GM06990 (cell line): ENCODE data around the gene FBXW5.

Experiments used
- DNase-seq: peaks from one replicate; pipeline ENCODE4 v3.0.0-alpha.2; 2011; ENCODE audit not compliant: insufficient read length; ENCODE audit errors: extremely low read depth
- H3K27me3 ChIP-seq: replicated peaks from 2 replicates; pipeline ENCODE4 v1.6.0; 2011; ENCODE audit warnings: low read length; ENCODE audit not compliant: control insufficient read depth, insufficient read depth
- H3K36me3 ChIP-seq: 2 replicates; pipeline ENCODE4 v1.5.1; 2011; ENCODE audit warnings: low read length; ENCODE audit not compliant: control insufficient read depth, insufficient read depth
- H3K4me3 ChIP-seq: replicated peaks from 2 replicates; pipeline ENCODE4 v1.5.1; 2011; ENCODE audit warnings: low read depth, mild to moderate bottlenecking, control low read depth, low read length
- CTCF ChIP-seq: IDR thresholded peaks from 2 replicates; pipeline ENCODE4 v1.5.1; 2011; ENCODE audit warnings: low read length, control low read depth, mild to moderate bottlenecking, inconsistent platforms; ENCODE audit not compliant: insufficient read depth, poor library complexity, severe bottlenecking

The FBXW5 gene

GRCh38 chr9:136962163-136962562, 17.6 kb upstream of the FBXW5 start:
- no peak for DNase-seq
- TF ChIP-seq CTCF = no peak
- Histone ChIP-seq H3K27me3 (no peaks in the 10 kb centered on the region; the same call in 1 of the 2 replicates), H3K4me3 (no peak overlapping the region), H3K36me3 (no peaks in the 10 kb centered on the region)

GRCh38 chr9:136961279-136962065, 16.9 kb upstream of the FBXW5 start:
- Histone ChIP-seq H3K36me3 (no peaks in the 10 kb centered on the region), H3K4me3 (no peak overlapping the region), H3K27me3 (no peaks in the 10 kb centered on the region; the same call in 1 of the 2 replicates)
- DNase-seq = no peak
- no peak for TF ChIP-seq CTCF

- H3K27me3 ChIP-seq = no peaks in the 10 kb centered on the region; the same call in 1 of the 2 replicates
- no peaks in the 10 kb centered on the region for H3K36me3 ChIP-seq
- no peak overlapping the region for H3K4me3 ChIP-seq
- no peak for TF ChIP-seq CTCF
- DNase-seq = no peak
These were observed 16.4 kb upstream of the FBXW5 start for GRCh38 chr9:136960938-136961275.

GRCh38 chr9:136960212-136960937, 15.8 kb upstream of the FBXW5 start:
- H3K36me3 ChIP-seq = no peaks in the 10 kb centered on the region
- H3K27me3 ChIP-seq = no peaks in the 10 kb centered on the region; the same call in 1 of the 2 replicates
- H3K4me3 ChIP-seq = no peak overlapping the region
- DNase-seq = no peak
- TF ChIP-seq CTCF = no peak

GRCh38 chr9:136958898-136959850, 14.6 kb upstream of the FBXW5 start:
- DNase-seq = no peak
- no peak for TF ChIP-seq CTCF
- H3K27me3 ChIP-seq = peaks cover 1% of the 10 kb centered on the region; the same call in 1 of the 2 replicates
- no peaks in the 10 kb centered on the region for H3K36me3 ChIP-seq
- no peak overlapping the region for H3K4me3 ChIP-seq
